ENCODE measurements around the gene NUP188.

Gene NUP188, protein sequence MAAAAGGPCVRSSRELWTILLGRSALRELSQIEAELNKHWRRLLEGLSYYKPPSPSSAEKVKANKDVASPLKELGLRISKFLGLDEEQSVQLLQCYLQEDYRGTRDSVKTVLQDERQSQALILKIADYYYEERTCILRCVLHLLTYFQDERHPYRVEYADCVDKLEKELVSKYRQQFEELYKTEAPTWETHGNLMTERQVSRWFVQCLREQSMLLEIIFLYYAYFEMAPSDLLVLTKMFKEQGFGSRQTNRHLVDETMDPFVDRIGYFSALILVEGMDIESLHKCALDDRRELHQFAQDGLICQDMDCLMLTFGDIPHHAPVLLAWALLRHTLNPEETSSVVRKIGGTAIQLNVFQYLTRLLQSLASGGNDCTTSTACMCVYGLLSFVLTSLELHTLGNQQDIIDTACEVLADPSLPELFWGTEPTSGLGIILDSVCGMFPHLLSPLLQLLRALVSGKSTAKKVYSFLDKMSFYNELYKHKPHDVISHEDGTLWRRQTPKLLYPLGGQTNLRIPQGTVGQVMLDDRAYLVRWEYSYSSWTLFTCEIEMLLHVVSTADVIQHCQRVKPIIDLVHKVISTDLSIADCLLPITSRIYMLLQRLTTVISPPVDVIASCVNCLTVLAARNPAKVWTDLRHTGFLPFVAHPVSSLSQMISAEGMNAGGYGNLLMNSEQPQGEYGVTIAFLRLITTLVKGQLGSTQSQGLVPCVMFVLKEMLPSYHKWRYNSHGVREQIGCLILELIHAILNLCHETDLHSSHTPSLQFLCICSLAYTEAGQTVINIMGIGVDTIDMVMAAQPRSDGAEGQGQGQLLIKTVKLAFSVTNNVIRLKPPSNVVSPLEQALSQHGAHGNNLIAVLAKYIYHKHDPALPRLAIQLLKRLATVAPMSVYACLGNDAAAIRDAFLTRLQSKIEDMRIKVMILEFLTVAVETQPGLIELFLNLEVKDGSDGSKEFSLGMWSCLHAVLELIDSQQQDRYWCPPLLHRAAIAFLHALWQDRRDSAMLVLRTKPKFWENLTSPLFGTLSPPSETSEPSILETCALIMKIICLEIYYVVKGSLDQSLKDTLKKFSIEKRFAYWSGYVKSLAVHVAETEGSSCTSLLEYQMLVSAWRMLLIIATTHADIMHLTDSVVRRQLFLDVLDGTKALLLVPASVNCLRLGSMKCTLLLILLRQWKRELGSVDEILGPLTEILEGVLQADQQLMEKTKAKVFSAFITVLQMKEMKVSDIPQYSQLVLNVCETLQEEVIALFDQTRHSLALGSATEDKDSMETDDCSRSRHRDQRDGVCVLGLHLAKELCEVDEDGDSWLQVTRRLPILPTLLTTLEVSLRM (N-terminal part only)
- total RNA-seq = 104 reads per million, percentile 83 among the genes with 10 or more reads in this experiment

DNA sequence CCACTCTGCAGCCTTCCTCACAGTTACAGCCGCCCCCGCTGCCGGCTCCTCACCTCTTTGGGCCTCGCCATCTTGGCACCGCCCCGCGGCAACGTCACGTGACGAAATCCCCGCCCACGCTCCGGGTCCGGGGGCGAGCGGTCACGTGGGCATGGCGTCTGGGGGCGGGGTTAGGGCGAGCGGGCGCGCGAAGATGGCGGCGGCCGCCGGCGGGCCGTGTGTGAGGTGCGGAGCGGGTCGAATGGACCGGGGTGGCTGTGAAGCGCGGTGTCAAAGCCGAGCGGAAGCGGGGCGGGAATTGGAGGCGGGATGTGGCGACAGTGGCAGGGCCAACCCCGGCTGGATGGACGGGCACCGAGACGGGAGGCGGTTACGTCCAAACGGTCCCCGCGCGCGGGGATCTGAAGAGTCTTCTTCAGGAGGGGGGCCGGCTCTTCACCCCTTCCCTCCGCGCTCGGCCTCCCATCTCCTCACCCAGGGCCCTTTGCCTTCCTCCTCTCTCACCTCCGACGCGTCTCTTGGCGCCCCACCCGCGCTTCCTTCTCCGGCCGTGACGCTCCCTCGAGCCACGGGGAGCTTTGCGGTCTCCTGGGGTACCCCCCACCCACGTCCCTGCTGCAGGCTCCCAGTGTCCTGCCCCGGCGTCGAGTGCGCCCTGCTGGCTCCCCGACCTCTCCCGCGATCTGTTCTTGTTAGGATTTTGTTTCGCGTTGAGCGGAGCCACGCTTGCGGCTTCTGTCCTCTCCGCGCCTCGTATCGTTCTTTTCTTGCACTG, at the start of gene NUP188, which contains the start of gene DOLK:
Gene NUP188, plus strand, starts transcription at position 173 of the 775 bp plus-strand sequence. Its CDS starts 21 bp downstream, at position 194.
Gene DOLK, minus strand, starts transcription at position 77 of the 775 bp plus-strand sequence. CDS start 300 bp downstream, outside the sequence.
- peak; percentile 99 for DNase-seq

DNA sequence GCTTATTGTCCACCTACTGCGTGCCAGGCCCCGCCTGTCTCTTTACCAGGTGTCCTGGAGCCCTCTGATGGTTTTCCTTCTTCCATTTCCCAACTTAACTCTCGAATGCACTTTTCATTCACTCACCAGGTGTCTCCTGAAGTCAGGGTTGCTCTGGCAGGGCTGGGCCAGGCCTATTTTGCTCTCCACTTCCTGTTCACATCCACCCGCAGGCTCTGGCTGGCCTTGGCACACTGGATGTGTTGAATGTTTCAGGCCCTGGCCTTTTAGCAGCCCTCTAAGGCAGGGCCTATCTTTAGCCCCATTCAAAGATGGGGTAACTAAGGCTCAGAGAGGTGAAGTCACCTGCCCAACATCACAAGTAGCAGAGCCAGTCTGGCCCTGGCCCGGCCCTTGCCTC, 49.1 kb upstream of the NUP188 start:
- DNase-seq = no peak

DNA sequence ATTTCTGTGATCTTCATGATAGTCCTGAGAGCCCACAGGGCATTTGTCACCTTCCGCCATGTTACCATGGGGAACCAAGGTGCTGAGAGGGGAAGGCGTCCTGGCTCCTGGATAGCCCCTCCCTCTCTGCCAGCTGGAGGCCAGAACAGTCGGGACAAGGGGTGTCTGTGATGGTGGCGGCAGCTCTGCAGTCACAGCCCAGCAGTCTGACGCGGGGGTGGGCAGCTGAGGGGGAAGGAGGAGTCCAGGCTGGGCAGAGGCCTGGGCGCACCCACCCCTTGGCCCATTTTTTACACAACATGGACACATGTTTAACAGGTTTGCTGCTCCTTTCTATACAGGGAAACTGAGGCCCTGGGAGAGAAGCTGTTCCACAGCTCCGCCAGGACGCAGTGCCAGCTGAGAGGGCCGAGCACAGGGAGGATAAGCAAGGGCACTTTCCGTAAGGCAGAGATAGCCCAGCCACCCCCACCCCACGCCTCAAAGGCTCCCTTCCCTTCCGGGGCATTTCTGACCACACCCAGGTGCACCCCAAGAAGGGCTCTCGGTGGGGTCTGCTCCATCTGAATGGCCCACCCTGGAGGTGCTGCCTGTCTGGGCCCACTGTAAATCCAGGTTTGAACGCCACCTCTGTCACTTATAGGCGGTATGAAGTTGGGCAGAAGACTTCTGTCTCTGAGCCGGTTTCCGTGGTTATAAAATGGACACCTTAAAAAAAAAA, 48.5 kb upstream of the NUP188 start:
- no peak for DNase-seq

DNA sequence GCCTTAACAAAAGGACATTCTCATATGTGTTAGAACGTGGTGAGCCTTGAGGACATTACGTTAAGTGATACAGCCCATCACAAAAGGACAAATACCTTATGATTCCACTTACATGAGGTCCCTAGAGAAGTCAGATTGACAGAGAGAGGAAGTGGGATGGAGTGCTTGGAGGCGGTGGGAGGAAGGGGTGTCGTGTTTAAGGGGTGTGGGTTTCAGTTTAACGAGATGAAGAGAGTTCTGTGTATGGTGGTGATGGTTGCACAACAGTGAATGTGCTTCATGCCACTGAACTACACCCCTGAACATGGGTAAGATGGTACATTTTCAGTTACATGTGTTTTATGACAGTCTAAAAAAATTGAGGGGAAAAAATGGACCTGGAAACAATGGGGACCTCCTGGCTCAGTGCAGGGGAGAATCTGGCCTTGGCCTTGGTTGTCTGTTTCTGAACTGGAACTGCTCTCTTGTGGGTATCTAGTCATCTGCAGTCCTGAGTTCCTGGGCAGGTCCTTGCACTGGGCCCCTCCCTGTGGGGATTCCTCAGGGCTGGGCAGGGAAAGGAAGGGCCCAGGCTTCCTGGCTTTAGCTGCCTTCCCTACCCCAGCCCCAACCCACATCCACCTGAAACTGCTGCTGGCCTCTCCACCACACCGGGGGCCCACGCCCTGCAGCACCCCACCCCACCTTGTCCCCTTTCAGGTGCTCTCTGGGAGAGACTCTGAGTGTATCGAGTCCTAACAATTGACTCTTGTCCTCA, 47.8 kb upstream of the NUP188 start:
- DNase-seq = no peak

DNA sequence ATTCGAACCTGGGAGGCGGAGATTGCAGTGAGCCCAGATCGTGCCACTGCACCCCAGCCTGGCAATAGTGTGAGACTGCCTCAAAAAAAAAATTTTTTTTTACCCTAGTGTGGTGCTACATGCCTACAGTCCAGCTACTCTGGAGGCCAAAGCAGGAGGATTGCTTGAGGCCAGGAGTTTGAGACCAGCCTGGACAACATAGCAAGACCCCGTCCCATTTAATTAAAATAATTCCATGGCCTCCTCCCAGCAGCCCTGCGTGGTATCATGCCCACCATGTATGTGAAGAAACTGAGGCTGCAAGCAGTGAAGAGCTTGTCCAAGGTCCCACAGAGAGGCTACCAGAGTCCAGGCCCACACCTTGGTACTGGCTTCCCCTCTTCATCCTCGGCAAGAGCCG, 46.1 kb upstream of the NUP188 start:
- DNase-seq = no peak

DNA sequence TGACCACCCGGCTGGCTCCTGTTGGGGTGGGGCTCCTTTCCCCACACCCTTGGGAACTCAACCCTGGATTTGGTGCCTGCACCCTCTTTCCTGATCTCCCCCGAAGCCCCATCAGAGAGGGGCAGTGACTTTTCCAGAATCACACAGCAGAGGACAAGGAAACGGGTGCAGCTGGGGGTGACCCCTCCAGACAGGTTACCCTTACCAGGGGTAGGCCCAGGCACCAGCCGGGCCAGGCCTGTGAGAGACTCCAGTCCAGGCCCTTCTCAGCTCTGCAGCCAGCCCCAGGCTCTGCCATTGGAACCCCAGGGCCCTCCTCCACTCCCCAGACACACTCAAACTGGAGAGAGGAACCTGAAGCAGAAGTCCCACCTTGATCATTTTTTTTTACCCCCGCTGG, 45.7 kb upstream of the NUP188 start:
- no peak for DNase-seq

DNA sequence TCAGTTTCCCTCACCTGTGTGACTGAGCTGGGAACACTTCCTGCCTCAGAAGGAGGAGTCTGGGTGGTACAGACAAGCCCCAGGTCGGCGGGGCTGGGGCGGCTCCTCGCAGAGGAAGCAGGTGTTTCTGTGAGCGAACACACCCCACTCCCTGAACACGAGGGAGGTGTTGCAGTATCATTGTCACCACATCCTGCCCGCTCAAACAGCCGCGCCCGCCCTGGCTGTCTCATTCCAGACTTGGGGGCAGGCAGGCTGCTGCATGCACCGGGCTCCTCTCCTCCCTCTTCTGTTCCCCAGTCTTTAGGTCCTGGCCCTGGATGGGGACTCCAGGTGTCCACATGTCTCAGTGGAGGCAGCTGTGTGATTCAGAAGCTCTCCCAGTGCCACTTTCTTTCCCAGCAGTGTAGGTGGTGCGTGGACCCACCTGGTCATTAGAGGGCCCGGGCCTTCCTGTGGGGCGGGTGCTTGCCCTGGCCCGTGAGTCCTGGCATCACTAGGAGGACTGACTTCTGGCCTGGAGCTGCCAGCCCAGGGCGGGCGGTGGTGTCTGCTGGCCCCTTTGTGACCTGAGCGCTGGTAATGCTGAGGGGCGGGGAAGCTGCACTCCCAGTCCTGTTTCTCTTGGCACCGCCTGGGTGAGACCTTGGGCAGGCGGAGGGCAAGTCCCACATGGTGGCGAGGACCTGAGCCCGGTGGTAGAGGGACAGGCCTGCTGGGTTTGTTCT, 45.0 kb upstream of the NUP188 start:
- peak; percentile 80 for DNase-seq

DNA sequence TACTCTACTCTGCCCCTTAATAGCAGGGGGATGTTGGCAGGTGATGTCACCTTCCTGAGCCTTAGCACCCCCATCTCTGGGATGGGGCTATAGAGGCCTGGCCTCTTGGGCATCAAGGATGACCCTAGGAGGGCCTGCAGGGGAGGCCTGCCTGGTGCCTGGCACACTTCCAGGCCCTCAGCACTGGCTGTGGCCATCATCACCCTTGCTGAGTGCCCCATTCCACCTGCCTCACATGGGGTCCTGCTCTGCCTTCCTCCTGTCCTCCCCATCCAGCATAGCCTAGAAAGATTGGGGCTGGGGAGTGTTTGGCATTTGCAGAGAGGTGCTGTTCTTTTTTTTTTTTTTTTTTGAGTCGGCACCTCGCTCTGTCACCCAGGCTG, 44.4 kb upstream of the NUP188 start:
- DNase-seq = no peak

DNA sequence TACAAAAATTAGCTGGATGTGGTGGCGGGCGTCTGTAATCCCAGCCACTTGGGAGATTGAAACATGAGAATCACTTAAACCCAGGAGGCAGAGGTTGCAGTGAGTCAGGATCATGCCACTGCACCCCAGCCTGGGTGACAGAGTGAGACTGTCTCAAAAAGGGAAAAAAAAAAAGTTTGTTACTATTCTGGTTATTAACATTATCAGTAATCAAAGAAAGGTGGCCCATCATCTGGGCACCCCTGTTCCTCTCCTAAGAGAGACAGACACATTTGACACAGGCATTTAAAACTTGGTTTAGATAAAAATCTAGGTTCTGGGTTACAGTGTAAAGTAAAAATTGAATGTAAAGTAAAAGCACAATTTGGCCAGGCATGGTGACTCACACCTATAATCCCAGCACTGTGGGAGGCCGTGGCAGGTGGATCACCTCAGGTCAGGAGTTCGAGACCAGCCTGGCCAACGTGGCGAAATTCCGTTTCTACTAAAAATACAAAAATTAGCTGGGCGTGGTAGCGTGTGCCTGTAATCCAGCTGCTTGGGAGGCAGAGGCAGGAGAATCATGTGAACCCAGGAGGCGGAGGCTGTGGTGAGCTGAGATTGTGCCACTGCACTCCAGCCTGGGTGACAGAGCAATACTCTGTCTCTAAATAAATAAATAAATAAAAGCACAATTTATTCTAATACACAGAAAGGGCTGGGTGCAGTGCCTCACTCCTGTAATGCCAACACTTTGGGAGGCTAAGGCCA, 43.5 kb upstream of the NUP188 start:
- DNase-seq = no peak

DNA sequence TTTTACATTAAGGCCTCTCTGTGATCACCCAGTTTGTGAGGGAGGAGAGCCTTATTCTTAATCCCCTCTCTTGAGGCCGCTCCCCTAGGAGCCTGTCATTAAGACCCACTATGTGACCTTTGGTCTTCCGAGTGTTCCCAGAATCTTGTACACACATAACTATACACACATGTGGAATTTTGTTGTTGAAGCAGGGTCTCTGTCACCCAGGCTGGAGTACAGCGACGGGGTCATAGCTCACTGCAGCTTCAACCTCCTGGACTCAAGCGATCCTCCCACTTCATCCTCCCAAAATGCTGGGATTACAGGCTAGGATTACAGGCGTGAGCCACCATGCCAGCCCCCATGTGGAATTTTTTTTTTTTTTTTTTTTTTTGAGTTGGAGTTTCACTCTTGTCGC, 41.5 kb upstream of the NUP188 start:
- DNase-seq = no peak

DNA sequence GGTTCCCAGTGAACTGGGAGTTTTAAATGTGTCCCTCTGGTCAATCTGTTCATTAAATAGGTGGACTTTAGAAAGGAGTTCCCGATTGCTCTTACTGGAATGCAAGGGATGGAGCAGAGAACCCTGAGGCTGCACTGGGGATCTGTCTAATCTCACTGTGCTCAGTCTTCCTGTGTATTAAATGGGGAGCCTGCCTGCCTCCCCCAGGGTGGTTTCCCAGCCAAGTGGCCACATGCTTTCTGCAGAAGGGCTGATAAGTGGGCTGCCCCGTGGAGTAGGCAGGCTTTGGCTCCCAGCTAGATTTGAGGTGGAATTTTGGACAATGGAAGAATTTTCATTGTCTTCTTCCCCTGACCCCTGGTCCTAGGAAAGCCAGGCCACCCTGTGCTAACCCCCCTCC, 40.8 kb upstream of the NUP188 start:
- no peak for DNase-seq

DNA sequence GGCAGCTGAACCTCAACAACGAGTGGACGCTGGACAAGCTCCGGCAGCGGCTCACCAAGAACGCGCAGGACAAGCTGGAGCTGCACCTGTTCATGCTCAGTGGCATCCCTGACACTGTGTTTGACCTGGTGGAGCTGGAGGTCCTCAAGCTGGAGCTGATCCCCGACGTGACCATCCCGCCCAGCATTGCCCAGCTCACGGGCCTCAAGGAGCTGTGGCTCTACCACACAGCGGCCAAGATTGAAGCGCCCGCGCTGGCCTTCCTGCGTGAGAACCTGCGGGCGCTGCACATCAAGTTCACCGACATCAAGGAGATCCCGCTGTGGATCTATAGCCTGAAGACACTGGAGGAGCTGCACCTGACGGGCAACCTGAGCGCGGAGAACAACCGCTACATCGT, 39.1 kb upstream of the NUP188 start:
- no peak for DNase-seq

DNA sequence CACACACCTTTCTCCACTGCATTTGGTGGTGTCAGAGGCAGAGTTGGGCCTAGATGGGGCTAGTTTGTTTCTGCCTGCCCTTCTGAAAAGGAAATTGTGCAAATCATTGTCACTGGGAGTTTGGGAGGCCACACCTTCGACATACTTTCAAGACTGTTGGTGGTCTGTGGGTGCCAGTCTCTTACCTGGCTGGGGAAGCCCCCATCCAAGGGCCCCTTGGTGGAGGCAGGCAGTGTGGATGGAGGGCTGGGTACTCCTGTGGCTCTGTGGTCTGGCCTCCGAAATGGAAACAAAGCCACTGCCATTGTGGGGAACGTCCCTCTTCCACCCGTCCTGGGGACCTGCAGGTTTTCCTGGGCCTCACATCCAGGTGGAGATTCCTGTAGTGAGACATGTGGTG, 37.6 kb upstream of the NUP188 start:
- no peak for DNase-seq

DNA sequence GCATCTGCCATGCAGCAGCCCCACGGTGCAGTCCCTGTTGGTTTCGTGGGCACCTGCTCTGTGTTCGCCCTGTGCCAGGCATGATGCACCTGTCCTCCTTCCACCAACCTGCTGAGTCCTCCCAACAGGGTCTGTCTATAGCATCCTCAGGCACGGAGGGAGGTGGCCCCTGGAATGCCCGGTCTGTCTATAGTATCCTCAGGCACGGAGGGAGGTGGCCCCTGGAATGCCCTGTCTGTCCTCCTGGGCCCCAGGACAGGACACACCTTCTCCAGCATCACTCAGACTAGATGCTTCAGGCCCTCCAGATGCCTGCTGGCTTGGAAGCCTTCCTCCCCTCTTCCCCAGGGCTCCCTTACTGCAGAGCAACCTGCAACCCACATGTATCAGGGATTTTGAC, 36.6 kb upstream of the NUP188 start:
- DNase-seq = no peak

DNA sequence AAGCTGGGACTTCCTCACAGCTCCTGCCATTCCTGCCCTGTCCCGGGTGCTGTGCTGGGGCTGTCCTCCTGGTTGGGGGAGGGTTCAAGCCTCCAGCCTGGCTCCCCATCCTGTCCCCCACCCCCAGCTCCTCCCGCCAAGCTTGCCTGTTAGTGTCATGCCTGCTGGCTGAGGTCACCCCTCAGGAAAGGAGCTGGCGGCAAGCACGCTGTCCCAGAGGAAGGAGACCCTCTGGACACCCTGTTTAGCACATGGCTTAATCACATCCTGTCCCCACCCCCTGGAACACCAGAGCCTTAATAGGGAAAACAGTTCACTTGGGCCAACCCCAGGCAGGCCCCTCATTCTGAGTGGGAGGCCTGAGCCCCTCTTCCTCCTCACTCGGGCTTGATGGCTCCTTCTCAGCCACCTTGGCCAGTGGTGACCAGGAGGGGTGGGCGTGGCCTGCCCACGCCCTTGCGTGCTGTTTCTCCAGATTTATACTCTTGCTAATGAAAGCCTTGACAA, 35.9 kb upstream of the NUP188 start:
- DNase-seq = no peak

DNA sequence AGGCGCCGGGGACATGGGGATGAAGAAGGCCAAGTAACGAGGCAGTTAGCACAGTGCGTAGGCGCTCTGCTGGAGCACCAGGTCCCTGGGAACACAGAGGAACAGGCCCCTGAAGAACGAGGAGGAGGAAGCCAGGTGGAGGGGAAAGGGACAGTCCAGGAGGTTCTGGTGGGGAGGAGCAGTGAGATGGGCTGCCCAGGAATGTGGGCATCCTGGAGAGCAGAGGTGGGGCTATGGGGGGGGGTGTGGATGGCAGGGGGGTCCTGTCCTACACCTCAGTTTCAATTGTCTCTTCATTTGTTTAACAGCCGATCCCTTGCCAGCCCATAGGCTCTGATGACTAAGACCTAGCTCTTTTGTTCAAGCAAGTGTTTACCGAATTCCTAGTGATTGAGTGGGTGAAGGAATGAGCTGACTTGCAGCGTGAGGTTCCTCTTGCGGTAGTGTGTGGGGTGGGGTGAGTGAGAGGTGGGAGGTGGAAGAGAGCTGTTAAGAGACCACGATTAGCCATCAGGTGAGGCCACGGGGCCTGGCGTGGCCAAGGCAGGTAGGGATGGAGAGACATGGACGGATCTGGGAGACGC, 35.1 kb upstream of the NUP188 start:
- DNase-seq = no peak

DNA sequence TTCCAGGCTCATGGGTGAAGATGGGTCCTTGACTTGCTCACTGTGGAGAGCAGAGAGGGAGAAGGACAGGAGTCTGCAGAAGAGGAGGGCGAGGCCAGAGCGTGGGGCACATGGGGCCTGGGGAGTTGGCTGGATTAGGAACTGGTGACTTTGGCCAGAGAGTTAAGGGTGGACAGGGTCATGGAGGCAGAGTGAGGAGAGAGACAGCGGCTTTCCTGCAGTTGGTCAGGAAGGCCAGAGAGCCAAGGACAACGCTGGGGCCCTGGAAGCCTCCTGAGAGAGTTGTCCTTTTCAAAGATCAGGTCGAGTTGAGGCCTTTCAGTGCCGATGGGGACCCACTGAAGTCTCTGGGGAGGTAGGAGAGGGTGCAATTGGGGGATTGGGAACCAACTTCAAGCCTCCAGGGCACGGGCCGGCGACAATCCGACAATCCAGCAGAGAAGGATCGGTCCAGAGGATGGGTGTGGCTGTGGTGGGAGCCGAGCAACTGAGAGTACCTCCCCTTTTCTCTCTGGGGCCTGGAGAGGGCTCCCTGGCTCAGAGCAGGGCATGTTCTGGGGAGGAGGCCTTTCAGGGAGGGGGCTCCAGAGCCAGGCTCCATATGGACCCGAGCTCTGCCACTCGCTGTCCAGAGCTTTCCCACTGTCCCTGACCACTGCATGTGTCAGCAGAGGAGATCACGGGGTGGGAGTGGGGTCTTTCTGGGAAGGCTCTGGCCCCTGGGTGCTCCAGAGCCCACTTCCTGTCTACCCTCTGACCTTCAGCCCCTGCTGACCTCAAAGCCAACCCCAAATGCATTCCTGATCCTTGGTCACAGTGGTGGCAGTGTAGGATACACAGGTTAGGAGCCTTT, 34.2 kb upstream of the NUP188 start:
- no peak for DNase-seq

All from effector CD4-positive, alpha-beta T cell (primary cell).